ENCODE measurements around the gene NBEAL1. TPM values are rescaled to one million over a fixed set of nuclear protein-coding genes. Genes with fewer than 3 reads are reported as not detected.

Gene NBEAL1
- total and polyA plus RNA-seq, 12 donors, result 2.5 to 24.5 (median 17.9) TPM

- peak overlapping the region in 9 of 10 donors; percentile 24 to 93 (median 85) for H3K4me3 ChIP-seq
- peak in 3 of 9 donors; percentile 17 to 30 (median 19) for TF ChIP-seq CTCF (IDR thresholded peaks at IDR 0.05)
These were observed 4.5 kb downstream of the NBEAL1 start for GRCh38 chr2:203019142-203019541.

GRCh38 chr2:203021991-203022390 is 7.3 kb downstream of the NBEAL1 start:
- Histone ChIP-seq H3K27ac (peak overlapping the region in 9 of 10 donors; percentile 36 to 93 (median 65)), H3K4me3 (peak overlapping the region in 4 of 10 donors; percentile 4 to 25 (median 6)), H3K4me1 (peaks cover 2 to 85% (median 45%) of the 10 kb centered on the region in 9 donors), H3K9me3 (no peaks in the 10 kb centered on the region), H3K36me3 (peaks cover 0 to 7% (median 0%) of the 10 kb centered on the region in 9 donors), H3K27me3 (no peaks in the 10 kb centered on the region)
- ATAC-seq, result peak in 6 of 8 donors; percentile 12 to 56 (median 31)
- no peak for TF ChIP-seq CTCF (IDR thresholded peaks at IDR 0.05)
- 41 to 44% methylated on average over 4 of the region's 4 CpGs for WGBS, 2 donors
- intact Hi-C loops (cut with DNase I), result no loop called here
- DNase-seq, result no peak

More at GRCh38 chr2:203019142-203019541, 4.5 kb downstream of the NBEAL1 start:
- 70 to 76% methylated on average over 2 of the region's 2 CpGs for WGBS, 2 donors
- Histone ChIP-seq H3K27ac (peak overlapping the region in 7 of 10 donors; percentile 21 to 98 (median 91)), H3K27me3 (no peaks in the 10 kb centered on the region), H3K4me1 (peaks cover 2 to 81% (median 61%) of the 10 kb centered on the region in 9 donors), H3K9me3 (no peaks in the 10 kb centered on the region), H3K36me3 (no peaks in the 10 kb centered on the region)
- DNase-seq (no peak), ATAC-seq (no peak)
- intact Hi-C loops (cut with DNase I), result loop anchor here in 1 of 10 donors (10.0 kb wide), 1 partner anchor 104 kb away; the partner anchor contains the start of genes CARF and WDR12

GRCh38 chr2:203022751-203023150 is 8.1 kb downstream of the NBEAL1 start:
- H3K27me3 ChIP-seq, result no peaks in the 10 kb centered on the region
- WGBS, 2 donors, result 23 to 28% methylated on average over 1 of the region's 1 CpG
- intact Hi-C loops (cut with DNase I), result no loop called here
- no peaks in the 10 kb centered on the region for H3K9me3 ChIP-seq
- peaks cover 0 to 8% (median 0%) of the 10 kb centered on the region in 9 donors for H3K36me3 ChIP-seq
- ATAC-seq, result peak in 7 of 8 donors; percentile 60 to 84 (median 75)
- DNase-seq, result no peak
- H3K4me1 ChIP-seq, result peaks cover 2 to 83% (median 38%) of the 10 kb centered on the region in 9 donors
- H3K4me3 ChIP-seq, result peak overlapping the region in 5 of 10 donors; percentile 1 to 25 (median 8)
- peak overlapping the region; percentile 1 to 93 (median 64) for H3K27ac ChIP-seq
- TF ChIP-seq CTCF (IDR thresholded peaks at IDR 0.05), result no peak

- intact Hi-C loops (cut with DNase I), result no loop called here
- peak overlapping the region in 4 of 10 donors; percentile 19 to 93 (median 25) for H3K27ac ChIP-seq
- no peak for TF ChIP-seq CTCF (IDR thresholded peaks at IDR 0.05)
- H3K36me3 ChIP-seq, result peaks cover 0 to 8% (median 0%) of the 10 kb centered on the region in 9 donors
- H3K27me3 ChIP-seq, result no peaks in the 10 kb centered on the region
- H3K4me3 ChIP-seq, result no peak overlapping the region
- no peak for DNase-seq
- ATAC-seq, result no peak
- no peaks in the 10 kb centered on the region for H3K9me3 ChIP-seq
- H3K4me1 ChIP-seq, result peaks cover 2 to 56% (median 22%) of the 10 kb centered on the region in 9 donors
These were observed 10.9 kb downstream of the NBEAL1 start for GRCh38 chr2:203025592-203025991.

Data from heart right ventricle (tissue), 16 donors.